Activated CD8-positive, alpha-beta memory T cell treated with anti-CD3 and anti-CD28 coated beads, Interleukin-2, amount 50 U/mL, for 1 hour (primary cell): Measurements from ENCODE around the gene ADORA3.

Experiments used
- DNase-seq: peaks from one replicate; pipeline ENCODE4 v3.0.0-alpha.2; 2020; ENCODE audit errors: extremely low read depth

The ADORA3 gene

DNA sequence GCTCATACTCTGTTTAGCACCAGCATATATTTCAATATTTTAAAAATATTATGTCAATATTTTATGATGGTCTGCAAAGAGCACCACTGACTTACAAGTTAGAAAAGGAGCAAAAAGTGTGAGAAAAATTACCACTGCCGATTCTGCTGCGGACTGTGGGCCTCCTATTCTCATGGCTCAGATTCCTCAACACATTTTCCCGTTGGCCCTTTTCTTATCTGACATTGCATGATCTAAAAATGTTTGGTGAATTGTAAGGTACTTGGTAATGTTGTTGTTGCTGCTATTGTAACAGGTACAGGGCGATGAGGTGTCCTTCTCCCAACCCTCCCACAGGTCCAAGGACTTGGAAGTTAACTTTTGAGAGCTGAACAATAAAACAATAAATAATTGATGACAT is 28.9 kb downstream of the ADORA3 start:
- no peak for DNase-seq

GRCh38 chr1:111474106-111474505 is 29.3 kb downstream of the ADORA3 start:
- no peak for DNase-seq

DNA sequence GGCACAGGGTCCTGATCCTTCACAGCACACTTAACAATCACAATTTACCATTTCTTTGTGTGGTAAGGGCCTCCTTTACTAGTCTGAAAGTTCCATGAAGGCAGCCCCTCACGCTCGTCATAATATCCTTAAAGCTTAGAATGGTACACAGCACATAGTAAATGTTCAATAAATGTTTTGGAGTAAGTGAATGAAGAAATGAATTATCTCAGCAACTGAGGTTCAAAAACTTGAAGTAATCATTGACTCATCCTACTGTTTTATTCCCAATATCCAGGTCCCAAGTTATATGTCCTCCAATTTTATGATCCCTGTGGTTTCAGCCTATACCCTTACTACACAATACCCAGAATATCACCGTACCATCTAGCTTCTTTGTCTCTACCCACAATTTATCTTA is 31.9 kb downstream of the ADORA3 start:
- no peak for DNase-seq

GRCh38 chr1:111471012-111471411 is 32.4 kb downstream of the ADORA3 start:
- peak; percentile 51 for DNase-seq

GRCh38 chr1:111470596-111470995 is 32.8 kb downstream of the ADORA3 start:
- no peak for DNase-seq

GRCh38 chr1:111469539-111469938 is 33.9 kb downstream of the ADORA3 start:
- no peak for DNase-seq

DNA sequence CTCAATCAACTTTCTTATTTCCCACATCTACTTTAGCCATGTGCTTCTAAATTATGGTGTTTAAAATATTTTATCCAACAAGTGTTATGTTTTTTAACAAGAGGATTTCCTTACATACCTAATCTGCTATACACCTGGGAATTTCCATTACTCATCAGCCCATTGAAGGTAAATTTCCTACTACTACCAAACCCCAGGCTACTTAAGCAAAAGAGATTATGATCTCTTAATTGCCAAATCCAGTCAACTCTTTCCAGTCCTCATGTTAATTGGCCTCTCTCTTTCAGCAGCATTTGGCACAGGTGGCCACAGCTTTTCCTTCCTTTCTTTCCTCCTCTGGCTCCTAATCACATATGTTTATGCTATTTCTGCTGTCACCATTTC is 34.7 kb downstream of the ADORA3 start:
- DNase-seq = no peak

GRCh38 chr1:111467865-111468716 is 35.3 kb downstream of the ADORA3 start:
- DNase-seq = no peak

DNA sequence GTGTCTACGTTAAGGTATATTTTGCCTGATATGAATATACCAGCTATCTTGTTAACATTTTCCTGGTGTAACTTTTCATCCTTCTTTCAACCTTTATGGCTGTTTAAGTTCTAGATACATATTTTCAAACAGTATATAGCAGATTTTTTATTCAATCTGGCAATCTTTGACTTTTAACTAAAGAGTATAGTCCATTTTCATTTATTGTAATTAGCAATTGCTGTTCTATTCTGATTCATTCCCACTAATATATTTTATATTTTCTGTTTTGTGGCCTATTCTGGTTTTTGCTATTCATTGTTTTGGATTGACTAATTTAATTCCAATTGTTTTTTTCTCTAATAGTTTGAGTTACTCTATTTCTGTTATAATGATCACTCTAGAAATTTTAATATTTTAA is 37.0 kb downstream of the ADORA3 start:
- no peak for DNase-seq

DNA sequence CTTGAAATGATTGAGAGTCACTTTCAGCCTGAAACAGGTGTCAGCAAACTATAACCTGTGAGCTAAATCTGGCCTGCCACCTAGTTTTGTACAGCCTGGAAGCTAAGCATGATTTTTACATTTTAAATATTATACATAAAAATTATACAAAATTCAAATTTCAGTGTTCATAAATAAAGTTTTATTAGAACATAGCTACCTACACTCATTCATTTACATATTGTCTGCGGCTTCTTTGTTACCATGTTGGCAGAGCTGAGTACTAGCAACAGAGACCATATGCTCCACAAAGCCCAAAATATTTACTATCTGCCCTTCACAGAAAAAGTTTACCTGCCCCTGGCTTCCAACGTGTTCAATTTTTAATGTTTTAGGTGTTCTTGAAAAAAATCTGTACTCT is 37.7 kb downstream of the ADORA3 start:
- no peak for DNase-seq

GRCh38 chr1:111463029-111463683 is 40.3 kb downstream of the ADORA3 start:
- no peak for DNase-seq

DNA sequence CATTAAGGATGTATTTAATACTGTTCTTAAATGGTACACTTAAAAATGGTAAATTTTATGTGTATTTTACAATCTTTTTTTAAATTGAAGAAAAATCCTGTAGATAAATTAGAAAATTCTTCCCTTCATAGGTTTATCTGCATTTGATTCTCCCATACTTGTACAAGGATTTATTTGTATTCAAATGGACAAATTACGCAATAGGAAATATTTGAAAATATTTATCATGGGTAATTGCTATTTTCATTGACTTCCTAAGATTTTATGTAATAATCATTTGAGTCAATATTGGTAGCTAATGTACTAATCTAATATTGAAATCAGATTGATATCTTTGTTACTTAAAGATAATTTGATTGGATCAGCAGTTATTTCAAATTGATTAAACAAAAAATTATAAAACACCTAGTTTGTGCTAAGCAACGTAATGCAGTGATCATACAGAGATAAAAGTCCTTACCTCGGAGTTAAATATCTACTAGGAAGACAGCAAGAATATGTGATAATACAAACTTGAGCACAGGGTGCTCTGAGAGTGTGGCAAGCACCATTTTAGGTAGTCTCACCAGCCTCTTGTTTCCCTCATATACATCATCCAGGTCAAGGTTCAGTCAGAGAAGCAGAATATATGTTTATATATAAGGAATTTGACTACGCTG is 40.9 kb downstream of the ADORA3 start:
- no peak for DNase-seq

DNA sequence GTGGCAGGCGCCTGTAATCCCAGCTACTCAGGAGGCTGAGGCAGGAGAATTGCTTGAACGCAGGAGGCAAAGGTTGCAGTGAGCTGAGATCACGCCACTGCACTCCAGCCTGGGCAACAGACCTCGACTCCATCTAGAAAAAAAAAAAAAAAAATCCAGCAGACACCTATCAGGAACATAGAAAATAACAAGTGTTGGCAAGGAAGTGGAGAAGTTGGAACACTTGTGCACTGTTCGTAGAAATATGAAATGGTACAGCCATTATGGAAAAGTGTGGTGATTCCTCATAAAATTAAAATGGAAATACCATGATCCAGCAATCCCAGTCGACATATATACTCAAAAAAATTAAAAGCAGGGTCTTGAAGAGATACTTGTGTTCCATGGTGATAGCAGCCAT is 41.7 kb downstream of the ADORA3 start:
- no peak for DNase-seq

- no peak for DNase-seq
These were observed 47.8 kb downstream of the ADORA3 start for GRCh38 chr1:111455642-111456031.

GRCh38 chr1:111454859-111455641 is 48.4 kb downstream of the ADORA3 start:
- DNase-seq = no peak

GRCh38 chr1:111453706-111454105 is 49.7 kb downstream of the ADORA3 start:
- no peak for DNase-seq

DNA sequence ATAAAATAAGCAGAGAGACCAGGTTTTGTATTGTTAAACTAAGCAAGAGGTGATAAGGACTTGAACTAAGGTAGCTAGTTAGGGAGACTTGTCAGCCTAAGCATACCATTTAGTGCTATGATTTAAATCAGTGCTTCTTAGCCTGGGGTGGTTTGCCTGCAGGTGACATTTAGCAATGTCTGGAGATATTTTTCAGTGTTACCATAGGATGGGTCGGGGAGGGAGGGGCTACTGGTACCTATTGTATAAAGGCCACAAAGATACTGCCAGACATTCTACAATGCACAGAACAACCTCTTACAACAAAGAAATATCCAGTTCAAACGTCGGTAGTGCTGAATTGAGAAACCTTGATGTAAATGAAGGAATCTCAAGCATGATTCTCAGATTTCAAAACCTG is 50.9 kb downstream of the ADORA3 start:
- no peak for DNase-seq

GRCh38 chr1:111450185-111450584 is 53.2 kb downstream of the ADORA3 start:
- DNase-seq = no peak

- DNase-seq = no peak
These were observed 53.8 kb downstream of the ADORA3 start for GRCh38 chr1:111449703-111450017.
